ENCODE data around the gene MTX1. TPM values are rescaled to one million over a fixed set of nuclear protein-coding genes. Genes with fewer than 3 reads are reported as not detected.

The MTX1 gene
- total RNA-seq, 6 experiments from 2014 or later: 20.0 to 50.7 (median 23.9) TPM

GRCh38 chr1:155200920-155201319, 7.6 kb upstream of the MTX1 start:
- no peak for TF ChIP-seq CTCF (IDR thresholded peaks at IDR 0.05)
- no peak for TF ChIP-seq POLR2A (IDR thresholded peaks at IDR 0.05)
- Histone ChIP-seq H3K9me3 (no peaks in the 10 kb centered on the region), H3K27ac (no peak overlapping the region), H3K4me1 (no peaks in the 10 kb centered on the region), H3K27me3 (no peaks in the 10 kb centered on the region), H3K4me3 (no peak overlapping the region), H3K36me3 (no peaks in the 10 kb centered on the region)
- DNase-seq: no peak
- ATAC-seq: no peak
- intact Hi-C loops (cut with DNase I): no loop called here
- WGBS (ENCODE audit: insufficient coverage, low coverage, low lambda C conversion rate, missing lambda C conversion rate): no CpG with 5 or more reads among the region's 5 CpGs

- no peak overlapping the region for H3K27ac ChIP-seq
- WGBS (ENCODE audit: insufficient coverage, low coverage, low lambda C conversion rate, missing lambda C conversion rate): no CpG with 5 or more reads among the region's 7 CpGs
- no peaks in the 10 kb centered on the region for H3K9me3 ChIP-seq
- TF ChIP-seq POLR2A (IDR thresholded peaks at IDR 0.05) (no peak), CTCF (IDR thresholded peaks at IDR 0.05) (no peak)
- no peaks in the 10 kb centered on the region for H3K4me1 ChIP-seq
- ATAC-seq (no peak), DNase-seq (no peak)
- intact Hi-C loops (cut with DNase I): no loop called here
- H3K27me3 ChIP-seq: no peaks in the 10 kb centered on the region
- no peaks in the 10 kb centered on the region for H3K36me3 ChIP-seq
- H3K4me3 ChIP-seq: no peak overlapping the region
These were observed 6.3 kb upstream of the MTX1 start for GRCh38 chr1:155202198-155202597.

- H3K36me3 ChIP-seq: no peaks in the 10 kb centered on the region
- H3K4me3 ChIP-seq: no peak overlapping the region
- intact Hi-C loops (cut with DNase I): no loop called here
- H3K4me1 ChIP-seq: no peaks in the 10 kb centered on the region
- H3K9me3 ChIP-seq: no peaks in the 10 kb centered on the region
- no peaks in the 10 kb centered on the region for H3K27me3 ChIP-seq
- DNase-seq: no peak
- WGBS (ENCODE audit: insufficient coverage, low coverage, low lambda C conversion rate, missing lambda C conversion rate): 85% methylated on average over 13 of the region's 19 CpGs
- no peak for TF ChIP-seq CTCF (IDR thresholded peaks at IDR 0.05)
- TF ChIP-seq POLR2A (IDR thresholded peaks at IDR 0.05): no peak
- ATAC-seq: no peak
- no peak overlapping the region for H3K27ac ChIP-seq
These were observed 5.6 kb upstream of the MTX1 start for GRCh38 chr1:155202731-155203515.

GRCh38 chr1:155205035-155205434, 3.5 kb upstream of the MTX1 start:
- no peak overlapping the region for H3K4me3 ChIP-seq
- H3K36me3 ChIP-seq: no peaks in the 10 kb centered on the region
- ATAC-seq: no peak
- no peak overlapping the region for H3K27ac ChIP-seq
- 70% methylated on average over 6 of the region's 14 CpGs for WGBS (ENCODE audit: insufficient coverage, low coverage, low lambda C conversion rate, missing lambda C conversion rate)
- intact Hi-C loops (cut with DNase I): no loop called here
- DNase-seq: no peak
- H3K9me3 ChIP-seq: no peaks in the 10 kb centered on the region
- peaks cover 0 to 12% (median 0%) of the 10 kb centered on the region in 4 donors for H3K4me1 ChIP-seq
- TF ChIP-seq POLR2A (IDR thresholded peaks at IDR 0.05) (no peak), CTCF (IDR thresholded peaks at IDR 0.05) (no peak)
- H3K27me3 ChIP-seq: no peaks in the 10 kb centered on the region
